ENCODE data around the gene SFN. TPM values are rescaled to one million over a fixed set of nuclear protein-coding genes. Genes with fewer than 3 reads are reported as not detected.
"Not testable (repeated sequence)": the region's sequence is repeated elsewhere in the genome, so short reads cannot be mapped to it uniquely, and the experiment has no call there.

SFN gene
- total RNA-seq, 2 experiments from 2014 or later: 0.43 TPM; not detected in 1

GRCh38 chr1:26832249-26832960, 30.5 kb upstream of the SFN start:
- DNase-seq: no peak
- Mint-ChIP-seq H3K4me1 (peaks cover 71% of the 10 kb centered on the region), H3K27ac (peak overlapping the region; percentile 98), H3K27me3 (no peaks in the 10 kb centered on the region), H3K4me3 (peak overlapping the region; percentile 72), H3K9me3 (no peaks in the 10 kb centered on the region), H3K36me3 (peaks cover 57% of the 10 kb centered on the region)

GRCh38 chr1:26833432-26834405, 29.2 kb upstream of the SFN start:
- peaks cover 55% of the 10 kb centered on the region for H3K36me3 Mint-ChIP-seq
- peak overlapping the region; percentile 98 for H3K27ac Mint-ChIP-seq
- H3K27me3 Mint-ChIP-seq: no peaks in the 10 kb centered on the region
- H3K9me3 Mint-ChIP-seq: no peaks in the 10 kb centered on the region
- H3K4me3 Mint-ChIP-seq: peak overlapping the region; percentile 72
- DNase-seq: peak; percentile 83
- peaks cover 64% of the 10 kb centered on the region for H3K4me1 Mint-ChIP-seq

GRCh38 chr1:26837665-26838064, 25.3 kb upstream of the SFN start:
- peaks cover 39% of the 10 kb centered on the region for H3K36me3 Mint-ChIP-seq
- peaks cover 34% of the 10 kb centered on the region for H3K4me1 Mint-ChIP-seq

GRCh38 chr1:26838474-26839338, 24.2 kb upstream of the SFN start:
- Mint-ChIP-seq H3K27me3 (no peaks in the 10 kb centered on the region), H3K27ac (peak overlapping the region; percentile 83), H3K36me3 (peaks cover 34% of the 10 kb centered on the region), H3K4me1 (peaks cover 29% of the 10 kb centered on the region), H3K9me3 (no peaks in the 10 kb centered on the region), H3K4me3 (no peak overlapping the region)
- peak; percentile 35 for DNase-seq

More at GRCh38 chr1:26837665-26838064, 25.3 kb upstream of the SFN start:
- not testable (repeated sequence) for DNase-seq, H3K27me3 Mint-ChIP-seq, H3K9me3 Mint-ChIP-seq, H3K27ac Mint-ChIP-seq, H3K4me3 Mint-ChIP-seq

- Mint-ChIP-seq H3K4me1 (peaks cover 26% of the 10 kb centered on the region), H3K9me3 (no peaks in the 10 kb centered on the region), H3K27me3 (no peaks in the 10 kb centered on the region), H3K27ac (peak overlapping the region; percentile 83), H3K36me3 (peaks cover 33% of the 10 kb centered on the region), H3K4me3 (no peak overlapping the region)
- DNase-seq: no peak
These were observed 23.6 kb upstream of the SFN start for GRCh38 chr1:26839339-26839722.

- no peak overlapping the region for H3K4me3 Mint-ChIP-seq
- H3K4me1 Mint-ChIP-seq: peaks cover 25% of the 10 kb centered on the region
- H3K27me3 Mint-ChIP-seq: no peaks in the 10 kb centered on the region
These were observed 23.2 kb upstream of the SFN start for GRCh38 chr1:26839779-26840178.

GRCh38 chr1:26844424-26845196, 18.3 kb upstream of the SFN start:
- peaks cover 21% of the 10 kb centered on the region for H3K36me3 Mint-ChIP-seq
- H3K4me3 Mint-ChIP-seq: no peak overlapping the region
- no peaks in the 10 kb centered on the region for H3K27me3 Mint-ChIP-seq
- no peaks in the 10 kb centered on the region for H3K9me3 Mint-ChIP-seq
- H3K4me1 Mint-ChIP-seq: peaks cover 16% of the 10 kb centered on the region
- DNase-seq: no peak
- no peak overlapping the region for H3K27ac Mint-ChIP-seq

More at GRCh38 chr1:26839779-26840178, 23.2 kb upstream of the SFN start:
- peaks cover 32% of the 10 kb centered on the region for H3K36me3 Mint-ChIP-seq
- H3K9me3 Mint-ChIP-seq: no peaks in the 10 kb centered on the region
- no peak overlapping the region for H3K27ac Mint-ChIP-seq
- DNase-seq: no peak

- Mint-ChIP-seq H3K27ac (peak overlapping the region; percentile 29), H3K36me3 (peaks cover 21% of the 10 kb centered on the region), H3K4me1 (peaks cover 20% of the 10 kb centered on the region)
- not testable (repeated sequence) for H3K27me3 Mint-ChIP-seq, DNase-seq, H3K4me3 Mint-ChIP-seq, H3K9me3 Mint-ChIP-seq
These were observed 15.1 kb upstream of the SFN start for GRCh38 chr1:26847826-26848225.

- no peak for DNase-seq
- Mint-ChIP-seq H3K36me3 (peaks cover 25% of the 10 kb centered on the region), H3K9me3 (no peaks in the 10 kb centered on the region), H3K27ac (no peak overlapping the region), H3K27me3 (no peaks in the 10 kb centered on the region), H3K4me1 (peaks cover 18% of the 10 kb centered on the region), H3K4me3 (no peak overlapping the region)
These were observed 14.4 kb upstream of the SFN start for GRCh38 chr1:26848499-26848898.

GRCh38 chr1:26848941-26849774, 13.8 kb upstream of the SFN start:
- Mint-ChIP-seq H3K27me3 (no peaks in the 10 kb centered on the region), H3K36me3 (peaks cover 28% of the 10 kb centered on the region), H3K27ac (no peak overlapping the region), H3K4me3 (no peak overlapping the region), H3K4me1 (peaks cover 15% of the 10 kb centered on the region), H3K9me3 (no peaks in the 10 kb centered on the region)
- DNase-seq: no peak

GRCh38 chr1:26851106-26851684, 11.8 kb upstream of the SFN start:
- Mint-ChIP-seq H3K36me3 (peaks cover 23% of the 10 kb centered on the region), H3K4me3 (no peak overlapping the region), H3K27ac (no peak overlapping the region), H3K4me1 (peaks cover 8% of the 10 kb centered on the region), H3K27me3 (no peaks in the 10 kb centered on the region), H3K9me3 (no peaks in the 10 kb centered on the region)
- no peak for DNase-seq

- H3K27me3 Mint-ChIP-seq: no peaks in the 10 kb centered on the region
- no peak overlapping the region for H3K27ac Mint-ChIP-seq
- DNase-seq: no peak
- H3K9me3 Mint-ChIP-seq: no peaks in the 10 kb centered on the region
- H3K36me3 Mint-ChIP-seq: peaks cover 15% of the 10 kb centered on the region
- no peak overlapping the region for H3K4me3 Mint-ChIP-seq
- H3K4me1 Mint-ChIP-seq: peaks cover 5% of the 10 kb centered on the region
These were observed 10.2 kb upstream of the SFN start for GRCh38 chr1:26852701-26853100.

- no peaks in the 10 kb centered on the region for H3K9me3 Mint-ChIP-seq
- no peak overlapping the region for H3K4me3 Mint-ChIP-seq
- H3K4me1 Mint-ChIP-seq: peaks cover 5% of the 10 kb centered on the region
- no peaks in the 10 kb centered on the region for H3K27me3 Mint-ChIP-seq
- peaks cover 12% of the 10 kb centered on the region for H3K36me3 Mint-ChIP-seq
- no peak overlapping the region for H3K27ac Mint-ChIP-seq
- DNase-seq: peak; percentile 70
These were observed 9.8 kb upstream of the SFN start for GRCh38 chr1:26853156-26853555.
